CD4-positive, alpha-beta T cell treated with Interleukin-10 for 1 hour (primary cell): ENCODE data around the gene TMEM255B.

Source experiments
- DNase-seq: peaks from one replicate; pipeline ENCODE4 v3.0.0-alpha.2; 2020

TMEM255B gene

GRCh38 chr13:113758651-113759524 lies at the start of gene TMEM255B:
Gene TMEM255B (plus strand): TSS chr13:113759226. CDS start chr13:113759270, 44 bp downstream.
- peak; percentile 69 for DNase-seq

GRCh38 chr13:113722921-113723320 lies 36.1 kb upstream of the TMEM255B start:
- no peak for DNase-seq

DNA sequence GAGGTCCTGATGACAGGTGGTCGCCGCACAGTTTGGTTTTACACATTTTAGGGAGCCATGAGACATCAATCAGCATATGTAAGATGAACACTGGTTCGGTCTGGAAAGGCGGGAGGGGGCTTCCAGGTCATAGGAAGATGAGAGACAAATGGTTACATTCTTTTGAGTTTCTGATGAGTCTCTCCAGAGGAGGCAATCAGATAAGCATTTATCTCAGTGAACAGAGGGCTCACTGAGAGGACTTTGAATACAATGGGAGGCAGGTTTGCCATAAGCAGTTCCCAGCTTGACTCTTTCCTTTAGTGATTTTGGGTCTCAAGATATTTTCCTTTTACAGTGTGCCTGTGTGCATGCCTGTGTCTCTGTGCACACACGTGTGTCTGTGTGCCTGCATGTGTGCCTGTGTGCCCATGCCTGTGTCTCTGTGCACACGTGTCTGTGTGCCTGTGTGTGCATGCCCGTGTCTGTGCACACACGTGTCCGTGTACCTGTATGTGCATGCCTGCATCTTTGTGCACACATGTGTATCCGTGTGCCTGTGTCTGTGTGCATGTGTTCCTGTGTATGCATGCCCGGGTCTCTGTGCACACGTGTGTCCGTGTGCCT lies 35.5 kb upstream of the TMEM255B start:
- DNase-seq = no peak

GRCh38 chr13:113724016-113724758 lies 34.8 kb upstream of the TMEM255B start:
- no peak for DNase-seq

DNA sequence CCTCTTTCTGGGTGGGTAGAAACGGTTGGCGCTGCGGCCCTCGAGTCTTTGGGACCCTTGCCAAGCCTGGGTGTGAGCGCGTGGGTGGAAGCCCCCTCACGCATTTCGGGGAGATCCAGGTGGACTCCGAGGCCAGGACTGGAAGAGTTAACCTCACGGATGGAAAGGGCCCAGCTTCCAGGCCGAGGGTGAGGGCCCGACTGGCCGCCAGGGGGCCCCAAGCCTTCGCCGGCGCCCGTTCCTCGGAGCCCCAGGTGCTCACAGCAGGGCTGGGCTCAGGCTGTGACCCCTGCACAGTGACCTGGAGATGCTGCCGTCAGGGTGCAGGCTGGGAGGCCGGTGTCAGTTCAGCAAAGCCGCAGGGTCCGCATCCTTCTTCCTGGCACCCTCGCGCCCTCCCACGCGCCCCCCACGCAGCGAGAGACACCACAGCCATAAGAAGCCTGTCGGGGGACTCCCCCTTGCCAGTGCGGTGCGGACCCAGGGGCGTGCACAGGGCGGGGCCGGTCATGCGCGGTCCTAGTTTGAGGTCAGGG lies 34.2 kb upstream of the TMEM255B start:
- peak; percentile 90 for DNase-seq

GRCh38 chr13:113725329-113726105 lies 33.5 kb upstream of the TMEM255B start:
- peak; percentile 74 for DNase-seq

GRCh38 chr13:113726106-113726821 lies 32.8 kb upstream of the TMEM255B start:
- DNase-seq = peak; percentile 49

DNA sequence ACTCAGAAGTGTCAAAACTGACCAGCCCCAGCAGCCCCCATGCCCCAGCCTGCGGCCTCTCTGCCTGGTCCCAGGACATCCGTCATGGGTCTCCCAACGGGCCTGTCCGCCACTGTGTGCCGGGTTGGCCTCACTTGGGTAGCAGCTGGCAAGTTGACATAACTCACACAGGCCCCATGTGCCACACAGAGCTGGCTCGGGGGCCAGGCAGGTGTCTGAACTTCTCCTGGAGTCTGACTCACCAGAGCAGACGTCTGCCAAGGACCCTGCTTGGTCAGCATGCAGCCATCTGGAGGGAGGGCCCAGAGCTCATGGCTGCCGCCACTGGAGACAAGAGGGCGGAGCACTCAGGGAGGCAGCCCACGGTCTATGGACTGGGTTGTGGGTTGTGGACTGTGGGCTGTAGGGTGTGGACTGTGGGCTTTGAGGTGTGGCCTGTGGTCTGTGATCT lies 32.0 kb upstream of the TMEM255B start:
- DNase-seq = no peak

GRCh38 chr13:113728571-113729054 lies 30.4 kb upstream of the TMEM255B start:
- no peak for DNase-seq

DNA sequence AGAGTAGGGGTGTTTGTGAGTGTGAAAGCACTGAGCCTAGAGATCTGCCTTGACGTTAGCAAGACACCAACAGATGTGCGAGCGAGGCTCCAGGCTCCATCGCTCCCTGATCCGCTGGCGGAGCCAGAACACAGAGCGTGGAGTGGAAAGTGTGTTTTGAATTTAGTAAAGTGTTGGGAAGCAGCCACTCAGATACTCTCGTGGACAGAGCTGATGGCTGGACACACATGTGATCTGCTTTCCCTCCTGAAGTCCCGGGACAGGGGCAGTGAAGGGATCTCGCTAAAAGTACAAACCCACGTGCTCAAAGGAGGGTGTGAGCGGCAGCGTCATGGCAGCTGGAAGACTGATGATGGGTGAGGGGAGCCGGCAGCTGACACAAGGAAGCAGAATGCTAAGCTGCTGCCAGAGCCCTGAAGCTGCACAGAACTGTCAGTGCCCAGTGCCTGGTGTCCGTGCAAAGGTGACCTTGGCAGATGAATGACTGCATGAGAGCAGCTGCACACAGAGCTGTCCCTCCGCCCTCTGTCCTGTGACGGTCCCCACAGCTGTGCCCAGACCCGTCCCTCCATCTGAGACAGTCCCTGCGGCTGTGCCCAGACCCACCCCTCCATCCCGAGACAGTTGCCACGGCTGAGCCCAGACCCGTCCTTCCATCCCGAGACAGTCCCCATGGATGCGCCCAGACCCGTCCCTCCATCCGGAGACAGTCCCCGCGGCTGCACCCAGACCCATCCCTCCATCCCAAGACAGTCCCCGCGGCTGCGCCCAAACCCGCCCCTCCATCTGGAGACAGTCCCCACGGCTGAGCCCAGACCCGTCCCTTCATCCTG lies 29.6 kb upstream of the TMEM255B start:
- DNase-seq = no peak

DNA sequence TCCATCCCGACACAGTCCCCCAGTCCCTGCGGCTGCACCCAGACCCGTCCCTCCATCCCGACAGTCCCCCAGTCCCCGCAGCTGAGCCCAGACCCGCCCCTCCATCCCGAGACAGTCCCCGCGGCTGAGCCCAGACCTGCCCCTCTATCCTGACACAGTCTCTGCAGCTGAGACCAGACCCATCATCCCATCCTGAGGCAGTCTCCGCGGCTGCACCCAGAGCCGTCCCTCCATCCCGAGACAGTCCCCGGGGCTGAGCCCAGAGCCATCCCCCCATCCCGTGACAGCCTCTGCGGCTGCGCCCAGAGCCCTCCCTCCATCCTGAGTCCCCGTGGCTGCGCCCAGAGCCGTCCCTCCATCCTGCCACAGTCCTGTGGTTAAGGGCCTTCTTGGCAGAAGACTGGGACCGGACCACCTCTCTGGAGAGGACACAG lies 28.8 kb upstream of the TMEM255B start:
- no peak for DNase-seq

GRCh38 chr13:113730831-113731191 lies 28.2 kb upstream of the TMEM255B start:
- DNase-seq = no peak

GRCh38 chr13:113731192-113732175 lies 27.5 kb upstream of the TMEM255B start:
- DNase-seq = no peak

DNA sequence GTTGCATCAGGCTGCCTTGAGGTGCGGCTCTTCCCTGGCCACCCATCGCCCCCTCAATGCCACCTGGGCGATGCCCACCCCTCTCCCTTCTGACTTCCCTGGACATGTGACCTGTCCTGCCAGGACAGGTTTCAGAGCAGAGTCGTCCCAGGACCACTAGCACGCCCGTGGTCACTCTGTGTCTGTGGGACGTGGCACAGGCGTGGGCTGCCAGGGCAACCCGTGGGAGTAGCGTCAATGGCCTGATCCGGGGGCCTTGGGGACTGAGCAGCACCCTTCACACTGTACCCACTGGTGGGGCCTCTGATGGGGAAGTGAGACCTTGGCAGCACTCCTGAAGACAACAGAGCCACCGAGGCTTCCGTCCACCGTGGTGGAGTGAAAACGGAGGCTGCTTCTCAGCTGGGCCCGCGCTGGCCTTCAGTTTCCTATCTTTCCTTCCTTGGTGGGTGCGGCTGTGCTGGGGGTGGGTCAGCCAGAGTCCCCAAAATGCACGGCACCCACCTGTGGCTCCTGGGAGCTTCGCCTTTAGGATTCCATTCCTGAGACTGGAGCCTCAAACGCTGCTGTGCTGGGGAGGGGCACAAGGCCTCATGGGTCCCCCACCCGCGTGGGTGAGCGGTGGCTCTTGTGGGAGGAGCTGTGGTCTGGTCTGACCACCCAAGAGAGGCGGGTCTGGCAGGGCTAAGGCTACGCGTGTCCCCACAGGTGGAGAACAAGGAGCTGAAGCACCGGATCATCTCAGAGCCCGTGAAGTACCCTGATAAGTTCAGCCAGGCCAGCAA lies 26.7 kb upstream of the TMEM255B start:
- DNase-seq = no peak

GRCh38 chr13:113732961-113733950 lies 25.8 kb upstream of the TMEM255B start:
- DNase-seq = no peak

GRCh38 chr13:113734099-113734825 lies 24.8 kb upstream of the TMEM255B start:
- DNase-seq = no peak

GRCh38 chr13:113734826-113735125 lies 24.2 kb upstream of the TMEM255B start:
- DNase-seq = no peak
